ENCODE data around the gene RGS9BP.

Gene RGS9BP

GRCh38 chr19:32638625-32639024 is 37.0 kb upstream of the RGS9BP start:
- Histone ChIP-seq H3K4me3 (ENCODE audit: low read length, poor library complexity, severe bottlenecking) (no peak overlapping the region), H3K4me1 (ENCODE audit: insufficient read depth, low read length, poor library complexity, severe bottlenecking) (peaks cover 13% of the 10 kb centered on the region), H3K9ac (ENCODE audit: low read depth, low read length, poor library complexity, severe bottlenecking) (no peak overlapping the region), H3K36me3 (ENCODE audit: insufficient read depth, low read length) (peaks cover 87% of the 10 kb centered on the region), H3K4me2 (ENCODE audit: low read depth, low read length, poor library complexity, severe bottlenecking) (no peak overlapping the region), H3K27me3 (ENCODE audit: insufficient read depth, low read length, poor library complexity, severe bottlenecking) (no peaks in the 10 kb centered on the region), H2AFZ (ENCODE audit: low read length) (no peak overlapping the region), H3K79me2 (ENCODE audit: insufficient read depth, low read length) (no peaks in the 10 kb centered on the region), H3K9me2 (replicated peaks; ENCODE audit: low read depth, low read length) (no peaks in the 10 kb centered on the region), H3F3A (ENCODE audit: low read depth) (peaks cover 7% of the 10 kb centered on the region), H4K20me1 (ENCODE audit: insufficient read depth, low read length, poor library complexity, severe bottlenecking) (peaks cover 11% of the 10 kb centered on the region), H3K9me3 (ENCODE audit: insufficient read depth, low read depth, low read length) (no peaks in the 10 kb centered on the region)
- no peak for TF ChIP-seq EZH2phosphoT487 (IDR thresholded peaks at IDR 0.05; ENCODE audit: borderline replicate concordance)
- TF ChIP-seq, protein P1, sequence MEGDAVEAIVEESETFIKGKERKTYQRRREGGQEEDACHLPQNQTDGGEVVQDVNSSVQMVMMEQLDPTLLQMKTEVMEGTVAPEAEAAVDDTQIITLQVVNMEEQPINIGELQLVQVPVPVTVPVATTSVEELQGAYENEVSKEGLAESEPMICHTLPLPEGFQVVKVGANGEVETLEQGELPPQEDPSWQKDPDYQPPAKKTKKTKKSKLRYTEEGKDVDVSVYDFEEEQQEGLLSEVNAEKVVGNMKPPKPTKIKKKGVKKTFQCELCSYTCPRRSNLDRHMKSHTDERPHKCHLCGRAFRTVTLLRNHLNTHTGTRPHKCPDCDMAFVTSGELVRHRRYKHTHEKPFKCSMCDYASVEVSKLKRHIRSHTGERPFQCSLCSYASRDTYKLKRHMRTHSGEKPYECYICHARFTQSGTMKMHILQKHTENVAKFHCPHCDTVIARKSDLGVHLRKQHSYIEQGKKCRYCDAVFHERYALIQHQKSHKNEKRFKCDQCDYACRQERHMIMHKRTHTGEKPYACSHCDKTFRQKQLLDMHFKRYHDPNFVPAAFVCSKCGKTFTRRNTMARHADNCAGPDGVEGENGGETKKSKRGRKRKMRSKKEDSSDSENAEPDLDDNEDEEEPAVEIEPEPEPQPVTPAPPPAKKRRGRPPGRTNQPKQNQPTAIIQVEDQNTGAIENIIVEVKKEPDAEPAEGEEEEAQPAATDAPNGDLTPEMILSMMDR (conservative IDR thresholded peaks at IDR 0.05; ENCODE audit: low read length), result no peak

GRCh38 chr19:32642771-32643170 is 32.9 kb upstream of the RGS9BP start:
- Histone ChIP-seq H3K9me2 (replicated peaks; ENCODE audit: low read depth, low read length) (no peaks in the 10 kb centered on the region), H3K36me3 (ENCODE audit: insufficient read depth, low read length) (peaks cover 83% of the 10 kb centered on the region), H3K4me3 (ENCODE audit: low read length, poor library complexity, severe bottlenecking) (peak overlapping the region; percentile 28), H3F3A (ENCODE audit: low read depth) (peaks cover 7% of the 10 kb centered on the region), H3K9ac (ENCODE audit: low read depth, low read length, poor library complexity, severe bottlenecking) (no peak overlapping the region), H2AFZ (ENCODE audit: low read length) (no peak overlapping the region), H3K4me2 (ENCODE audit: low read depth, low read length, poor library complexity, severe bottlenecking) (peak overlapping the region; percentile 63), H4K20me1 (ENCODE audit: insufficient read depth, low read length, poor library complexity, severe bottlenecking) (peaks cover 7% of the 10 kb centered on the region), H3K79me2 (ENCODE audit: insufficient read depth, low read length) (no peaks in the 10 kb centered on the region), H3K4me1 (ENCODE audit: insufficient read depth, low read length, poor library complexity, severe bottlenecking) (peaks cover 19% of the 10 kb centered on the region), H3K27me3 (ENCODE audit: insufficient read depth, low read length, poor library complexity, severe bottlenecking) (no peaks in the 10 kb centered on the region), H3K9me3 (ENCODE audit: insufficient read depth, low read depth, low read length) (no peaks in the 10 kb centered on the region)
- TF ChIP-seq, protein P1 (conservative IDR thresholded peaks at IDR 0.05; ENCODE audit: low read length), result no peak
- no peak for TF ChIP-seq EZH2phosphoT487 (IDR thresholded peaks at IDR 0.05; ENCODE audit: borderline replicate concordance)

DNA sequence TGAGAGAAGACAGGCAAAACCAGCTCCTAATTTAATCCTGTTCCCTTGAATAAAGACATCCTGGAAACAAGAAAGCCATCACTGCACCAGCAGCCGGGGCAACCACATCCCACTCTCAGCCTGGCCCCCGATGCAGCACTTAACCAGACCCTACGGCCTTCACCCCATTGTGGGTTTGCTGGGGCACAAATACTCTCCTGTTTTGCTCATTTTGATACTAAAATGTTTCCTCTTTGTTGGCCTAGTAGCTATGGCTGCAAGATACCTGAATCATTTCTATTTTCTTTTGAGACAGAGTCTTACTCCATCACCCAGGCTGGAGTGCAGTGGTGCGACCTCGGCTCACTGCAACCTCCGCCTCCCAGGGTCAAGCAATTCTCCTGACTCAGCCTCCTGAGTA is 29.1 kb upstream of the RGS9BP start:
- Histone ChIP-seq H3K9me2 (replicated peaks; ENCODE audit: low read depth, low read length) (no peaks in the 10 kb centered on the region), H2AFZ (ENCODE audit: low read length) (no peak overlapping the region), H3K27me3 (ENCODE audit: insufficient read depth, low read length, poor library complexity, severe bottlenecking) (no peaks in the 10 kb centered on the region), H3F3A (ENCODE audit: low read depth) (peaks cover 7% of the 10 kb centered on the region), H3K9me3 (ENCODE audit: insufficient read depth, low read depth, low read length) (no peaks in the 10 kb centered on the region), H3K4me1 (ENCODE audit: insufficient read depth, low read length, poor library complexity, severe bottlenecking) (peaks cover 19% of the 10 kb centered on the region), H3K9ac (ENCODE audit: low read depth, low read length, poor library complexity, severe bottlenecking) (no peak overlapping the region), H3K4me2 (ENCODE audit: low read depth, low read length, poor library complexity, severe bottlenecking) (no peak overlapping the region), H3K36me3 (ENCODE audit: insufficient read depth, low read length) (peaks cover 82% of the 10 kb centered on the region; the same call in 1 of the 2 replicates), H4K20me1 (ENCODE audit: insufficient read depth, low read length, poor library complexity, severe bottlenecking) (peaks cover 20% of the 10 kb centered on the region), H3K79me2 (ENCODE audit: insufficient read depth, low read length) (peaks cover 8% of the 10 kb centered on the region; the same call in 1 of the 2 replicates), H3K4me3 (ENCODE audit: low read length, poor library complexity, severe bottlenecking) (no peak overlapping the region)
- TF ChIP-seq EZH2phosphoT487 (IDR thresholded peaks at IDR 0.05; ENCODE audit: borderline replicate concordance), result no peak
- TF ChIP-seq, protein P1 (conservative IDR thresholded peaks at IDR 0.05; ENCODE audit: low read length), result no peak
